Trophoblast cell (in vitro differentiated cells and primary cell): ENCODE results near the gene ALPK3.

ENCODE experiments used
- DNase-seq, 2 donors: peaks; one replicate each; pipeline ENCODE4 v3.0.0-alpha.2; 2016
- H2AFZ ChIP-seq: 2 replicates; pipeline ENCODE4 v1.6.1; 2013; ENCODE audit warnings: low read length, moderate library complexity, mild to moderate bottlenecking; ENCODE audit not compliant: insufficient read depth, poor library complexity
- H2AK5ac ChIP-seq: 2 replicates; pipeline ENCODE4 v1.6.1; 2013; ENCODE audit warnings: mild to moderate bottlenecking, low read length
- H2BK120ac ChIP-seq: 2 replicates; pipeline ENCODE4 v1.6.1; 2013; ENCODE audit warnings: low read length, mild to moderate bottlenecking, moderate library complexity; ENCODE audit not compliant: insufficient read depth, poor library complexity
- H2BK12ac ChIP-seq: 2 replicates; pipeline ENCODE4 v1.6.1; 2013; ENCODE audit warnings: mild to moderate bottlenecking, low read length, moderate library complexity
- H2BK5ac ChIP-seq: 2 replicates; pipeline ENCODE4 v1.6.1; 2013; ENCODE audit warnings: low read length, low read depth, moderate library complexity, mild to moderate bottlenecking; ENCODE audit not compliant: poor library complexity
- H3K14ac ChIP-seq: 2 replicates; pipeline ENCODE4 v1.6.1; 2013; ENCODE audit warnings: mild to moderate bottlenecking, low read length
- H3K18ac ChIP-seq: 2 replicates; pipeline ENCODE4 v1.6.1; 2013; ENCODE audit warnings: mild to moderate bottlenecking, low read length
- H3K23ac ChIP-seq: 2 replicates; pipeline ENCODE4 v1.6.1; 2013; ENCODE audit warnings: low read length
- H3K27ac ChIP-seq: 2 replicates; pipeline ENCODE4 v1.5.1; 2013; ENCODE audit warnings: low read depth, mild to moderate bottlenecking, inconsistent platforms, low read length, moderate library complexity
- H3K27me3 ChIP-seq: 2 replicates; pipeline ENCODE4 v1.6.1; 2013; ENCODE audit warnings: inconsistent platforms, mild to moderate bottlenecking, low read length, moderate library complexity; ENCODE audit not compliant: insufficient read depth
- H3K36me3 ChIP-seq, 2 experiments: 1 replicate in 1 of 2; 2 replicates in 1 of 2; pipeline ENCODE4 v1.6.1; 2013; ENCODE audit warnings: low read length in 2 of 2, mild to moderate bottlenecking in 2 of 2, moderate library complexity in 1 of 2; ENCODE audit not compliant: insufficient read depth in 2 of 2, control insufficient read depth in 1 of 2
- H3K4ac ChIP-seq: 2 replicates; pipeline ENCODE4 v1.6.1; 2013; ENCODE audit warnings: low read depth, mild to moderate bottlenecking, low read length, moderate library complexity
- H3K4me1 ChIP-seq, 2 experiments: 1 replicate in 1 of 2; 2 replicates in 1 of 2; pipeline ENCODE4 v1.6.1; 2013; ENCODE audit warnings: low read length in 2 of 2, mild to moderate bottlenecking in 2 of 2, moderate library complexity in 1 of 2; ENCODE audit not compliant: insufficient read depth in 2 of 2, control insufficient read depth in 1 of 2
- H3K4me2 ChIP-seq: 2 replicates; pipeline ENCODE4 v1.6.1; 2013; ENCODE audit warnings: inconsistent platforms, mild to moderate bottlenecking, low read length, moderate library complexity
- H3K4me3 ChIP-seq: 2 replicates; pipeline ENCODE4 v1.5.1; 2013; ENCODE audit warnings: mild to moderate bottlenecking, low read depth, low read length, inconsistent platforms
- H3K79me1 ChIP-seq: one replicate; pipeline ENCODE4 v1.6.1; 2013; ENCODE audit warnings: low read length
- H3K79me2 ChIP-seq: 2 replicates; pipeline ENCODE4 v1.6.1; 2013; ENCODE audit warnings: low read length, mild to moderate bottlenecking; ENCODE audit not compliant: control insufficient read depth, insufficient read depth, poor library complexity
- H3K9ac ChIP-seq: 2 replicates; pipeline ENCODE4 v1.6.1; 2013; ENCODE audit warnings: mild to moderate bottlenecking, low read length
- H3K9me3 ChIP-seq: 2 replicates; pipeline ENCODE4 v1.6.1; 2013; ENCODE audit warnings: low read depth, mild to moderate bottlenecking, control low read depth, inconsistent platforms, low read length; ENCODE audit not compliant: insufficient read depth
- H4K12ac ChIP-seq: 2 replicates; pipeline ENCODE4 v1.6.1; 2013; ENCODE audit warnings: low read depth, mild to moderate bottlenecking, low read length, moderate library complexity
- H4K8ac ChIP-seq: 2 replicates; pipeline ENCODE4 v1.6.1; 2013; ENCODE audit warnings: low read depth, mild to moderate bottlenecking, low read length, moderate library complexity
- H4K91ac ChIP-seq: one replicate; pipeline ENCODE4 v1.6.1; 2013; ENCODE audit warnings: low read depth, mild to moderate bottlenecking, low read length, moderate library complexity
- WGBS: extraction: QIAGEN DNeasy Blood & Tissue Kit; methylation state at CpG from one replicate; pipeline ENCODE4 v1.1.7; 2013; ENCODE audit warnings: missing lambda C conversion rate; ENCODE audit not compliant: insufficient read length, insufficient coverage; ENCODE audit errors: extremely low coverage; 5-methylcytosine and 5-hydroxymethylcytosine counted together

The ALPK3 gene

DNA sequence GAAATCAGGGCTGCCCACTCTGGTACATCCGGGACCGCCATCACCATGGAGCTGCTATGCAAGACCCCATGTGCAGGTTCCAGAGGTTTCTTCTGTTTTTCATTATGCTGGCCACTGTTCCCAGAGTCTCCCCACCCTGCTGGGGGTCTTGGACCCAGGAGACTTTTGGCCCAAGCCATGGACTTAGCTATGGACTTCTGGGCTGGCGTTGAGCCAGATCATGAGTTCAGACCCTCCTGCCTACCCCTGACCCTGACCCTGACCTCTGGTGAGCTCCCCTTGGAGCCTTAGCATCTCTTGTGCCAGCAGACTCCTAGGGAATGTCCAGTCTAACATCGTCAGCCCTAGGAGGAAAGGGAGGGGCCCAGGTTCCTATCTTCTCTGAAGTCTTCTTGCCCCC is 92.6 kb downstream of the ALPK3 start:
- peaks cover 25 to 35% of the 10 kb centered on the region in 2 experiments for H3K4me1 ChIP-seq
- H4K8ac ChIP-seq: no peak overlapping the region
- DNase-seq: no peak
- no peak overlapping the region for H3K23ac ChIP-seq
- H3K18ac ChIP-seq: no peak overlapping the region
- H3K79me2 ChIP-seq: peaks cover 2% of the 10 kb centered on the region
- no peak overlapping the region for H2AFZ ChIP-seq
- no peak overlapping the region for H2BK5ac ChIP-seq
- H2BK120ac ChIP-seq: peak overlapping the region; percentile 1
- no peak overlapping the region for H3K4me3 ChIP-seq
- H2BK12ac ChIP-seq: peak overlapping the region; percentile 76
- peak overlapping the region; percentile 64 for H2AK5ac ChIP-seq
- H3K9me3 ChIP-seq: peaks cover 3% of the 10 kb centered on the region
- no peak overlapping the region for H3K9ac ChIP-seq
- peak overlapping the region; percentile 25 for H3K4ac ChIP-seq
- H3K27me3 ChIP-seq: no peaks in the 10 kb centered on the region
- H3K4me2 ChIP-seq: no peak overlapping the region
- H3K79me1 ChIP-seq: peaks cover 38% of the 10 kb centered on the region
- no CpG with 5 or more reads among the region's 4 CpGs for WGBS
- peak overlapping the region; percentile 88 for H4K91ac ChIP-seq
- H3K14ac ChIP-seq: peak overlapping the region; percentile 49
- H4K12ac ChIP-seq: no peak overlapping the region
- no peaks in the 10 kb centered on the region for H3K36me3 ChIP-seq
- H3K27ac ChIP-seq: no peak overlapping the region

DNA sequence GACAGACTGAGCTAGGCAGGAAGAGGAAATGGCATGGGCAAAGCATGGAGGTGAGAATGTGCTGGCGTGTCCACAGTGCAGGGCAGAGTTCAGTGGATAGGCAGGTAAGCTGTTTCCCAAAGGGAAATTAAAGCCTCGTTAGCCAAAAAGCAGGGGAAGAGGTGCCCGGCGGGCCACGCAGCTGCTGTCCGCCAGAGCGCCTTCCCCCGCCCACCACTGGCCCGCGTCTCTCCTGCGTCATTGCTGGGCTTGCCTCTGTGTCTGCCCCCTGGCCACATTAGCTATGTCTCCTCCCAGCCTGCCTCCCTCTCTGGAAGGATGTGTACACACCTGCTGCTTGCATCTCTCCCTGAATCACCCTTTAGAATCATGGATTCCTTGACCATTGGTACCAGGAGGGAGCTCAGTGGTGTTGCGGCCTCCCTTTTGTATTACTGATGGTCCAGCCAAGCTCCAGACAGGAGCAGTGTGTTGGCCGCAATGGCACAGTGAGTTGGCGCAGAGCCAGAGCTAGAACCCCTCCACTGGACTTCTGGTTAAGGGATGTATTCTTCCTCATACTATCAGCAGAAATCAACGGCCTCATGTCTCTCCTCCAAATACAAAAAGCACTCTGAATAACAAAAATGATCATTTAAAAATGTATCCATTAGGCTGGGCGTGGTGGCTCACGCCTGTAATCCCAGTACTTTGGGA is 93.9 kb downstream of the ALPK3 start:
- H3K79me2 ChIP-seq: peaks cover 2% of the 10 kb centered on the region
- peaks cover 27 to 36% of the 10 kb centered on the region in 2 experiments for H3K4me1 ChIP-seq
- H3K27ac ChIP-seq: peak overlapping the region; percentile 92
- no peaks in the 10 kb centered on the region for H3K36me3 ChIP-seq
- H2AK5ac ChIP-seq: peak overlapping the region; percentile 85
- H2BK12ac ChIP-seq: peak overlapping the region; percentile 81
- peaks cover 38% of the 10 kb centered on the region for H3K79me1 ChIP-seq
- no peak overlapping the region for H3K4me3 ChIP-seq
- H4K8ac ChIP-seq: peak overlapping the region; percentile 41
- H3K9ac ChIP-seq: no peak overlapping the region
- DNase-seq: peak; percentile 97 to 98
- peak overlapping the region; percentile 86 for H4K91ac ChIP-seq
- no peak overlapping the region for H3K4ac ChIP-seq
- H2BK120ac ChIP-seq: peak overlapping the region; percentile 44
- no peaks in the 10 kb centered on the region for H3K9me3 ChIP-seq
- WGBS: no CpG with 5 or more reads among the region's 17 CpGs
- H4K12ac ChIP-seq: no peak overlapping the region
- no peak overlapping the region for H3K23ac ChIP-seq
- H3K4me2 ChIP-seq: no peak overlapping the region
- H3K27me3 ChIP-seq: no peaks in the 10 kb centered on the region
- peak overlapping the region; percentile 32 for H2BK5ac ChIP-seq
- peak overlapping the region; percentile 61 for H2AFZ ChIP-seq
- no peak overlapping the region for H3K18ac ChIP-seq
- H3K14ac ChIP-seq: peak overlapping the region; percentile 59

DNA sequence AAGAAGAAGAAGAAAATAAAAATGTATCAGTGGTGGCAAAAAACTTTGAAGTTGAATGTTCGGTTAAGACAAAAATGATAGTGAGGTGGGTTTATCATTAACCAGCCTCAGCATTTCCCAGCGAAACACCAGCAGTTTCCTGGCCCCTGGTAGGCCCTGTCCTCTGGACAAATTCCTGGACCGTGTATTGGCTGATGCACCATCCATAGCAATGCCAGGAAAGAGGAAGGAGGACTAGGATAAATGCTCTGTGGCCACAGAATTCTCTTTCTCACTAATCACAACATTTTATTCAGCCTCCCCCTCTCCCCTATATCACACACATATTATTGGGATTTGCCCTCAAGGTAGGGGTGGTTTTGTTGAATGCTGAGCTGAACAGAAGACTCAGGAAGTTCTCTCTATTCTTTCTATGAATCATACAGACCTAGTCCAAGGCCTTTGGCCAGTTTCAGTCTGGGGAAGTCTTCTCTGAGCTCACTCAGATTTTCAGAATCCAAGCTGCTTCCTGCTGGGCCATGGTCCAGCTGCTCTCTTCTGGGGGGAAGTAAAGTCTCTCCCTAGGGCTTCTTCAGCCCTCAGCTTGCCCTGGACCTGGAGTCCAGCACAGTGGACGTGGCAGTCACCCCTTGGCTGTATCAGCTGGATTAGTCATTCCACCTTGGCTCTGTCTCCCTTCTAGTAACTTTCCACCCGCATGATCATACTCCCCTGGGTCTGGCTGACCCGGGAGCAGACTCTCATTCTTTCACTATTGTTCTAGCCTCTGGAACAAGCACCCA is 94.9 kb downstream of the ALPK3 start:
- H3K4me3 ChIP-seq: no peak overlapping the region
- H3K27me3 ChIP-seq: no peaks in the 10 kb centered on the region
- peaks cover 27 to 36% of the 10 kb centered on the region in 2 experiments for H3K4me1 ChIP-seq
- H3K23ac ChIP-seq: no peak overlapping the region
- H3K79me1 ChIP-seq: peaks cover 38% of the 10 kb centered on the region
- peaks cover 2% of the 10 kb centered on the region for H3K79me2 ChIP-seq
- H3K4ac ChIP-seq: peak overlapping the region; percentile 75
- H3K4me2 ChIP-seq: no peak overlapping the region
- H3K18ac ChIP-seq: peak overlapping the region; percentile 74
- peak overlapping the region; percentile 35 for H3K14ac ChIP-seq
- peak overlapping the region; percentile 92 for H3K27ac ChIP-seq
- peak overlapping the region; percentile 86 for H4K91ac ChIP-seq
- no peaks in the 10 kb centered on the region for H3K36me3 ChIP-seq
- peak overlapping the region; percentile 79 for H2BK5ac ChIP-seq
- peak overlapping the region; percentile 67 for H2BK12ac ChIP-seq
- H2AFZ ChIP-seq: peak overlapping the region; percentile 11
- peak overlapping the region; percentile 72 for H2AK5ac ChIP-seq
- H3K9me3 ChIP-seq: no peaks in the 10 kb centered on the region
- H4K8ac ChIP-seq: peak overlapping the region; percentile 68
- peak overlapping the region; percentile 61 for H2BK120ac ChIP-seq
- peak overlapping the region; percentile 11 for H4K12ac ChIP-seq
- no peak overlapping the region for H3K9ac ChIP-seq
- no CpG with 5 or more reads among the region's 6 CpGs for WGBS
- DNase-seq: peak; percentile 88 to 98

- H3K4me1 ChIP-seq: peaks cover 29 to 36% of the 10 kb centered on the region in 2 experiments
- peak overlapping the region; percentile 86 for H4K91ac ChIP-seq
- no peak overlapping the region for H3K9ac ChIP-seq
- peak overlapping the region; percentile 40 for H4K8ac ChIP-seq
- H3K79me1 ChIP-seq: peaks cover 38% of the 10 kb centered on the region
- no peak overlapping the region for H3K4me2 ChIP-seq
- H3K27ac ChIP-seq: peak overlapping the region; percentile 92
- H3K23ac ChIP-seq: no peak overlapping the region
- H2BK5ac ChIP-seq: peak overlapping the region; percentile 79
- H3K79me2 ChIP-seq: peaks cover 2% of the 10 kb centered on the region
- peak overlapping the region; percentile 61 for H2BK120ac ChIP-seq
- H3K9me3 ChIP-seq: no peaks in the 10 kb centered on the region
- peak overlapping the region; percentile 67 for H2BK12ac ChIP-seq
- H3K4me3 ChIP-seq: no peak overlapping the region
- peak overlapping the region; percentile 65 for H2AK5ac ChIP-seq
- H4K12ac ChIP-seq: peak overlapping the region; percentile 1
- no peaks in the 10 kb centered on the region for H3K27me3 ChIP-seq
- H3K4ac ChIP-seq: peak overlapping the region; percentile 20
- peak overlapping the region; percentile 0 for H2AFZ ChIP-seq
- peak overlapping the region; percentile 81 for H3K18ac ChIP-seq
- peak overlapping the region; percentile 35 for H3K14ac ChIP-seq
- WGBS: no CpG with 5 or more reads among the region's 2 CpGs
- no peak for DNase-seq
- no peaks in the 10 kb centered on the region for H3K36me3 ChIP-seq
Measured at GRCh38 chr15:84913360-84913723, 96.2 kb downstream of the ALPK3 start.
